Measurements from ENCODE around the gene ZNF577.

- no peak for TF ChIP-seq EZH2 (IDR thresholded peaks at IDR 0.05; ENCODE audit: insufficient read depth, poor library complexity, severe bottlenecking)
- TF ChIP-seq EZH2phosphoT487 (IDR thresholded peaks at IDR 0.05; ENCODE audit: insufficient read depth, low read depth) = no peak
Measured at GRCh38 chr19:51830274-51830673, 57.5 kb downstream of the ZNF577 start.

Data from GM23248 (cell line).